ENCODE measurements around the gene COX4I1.

DNA sequence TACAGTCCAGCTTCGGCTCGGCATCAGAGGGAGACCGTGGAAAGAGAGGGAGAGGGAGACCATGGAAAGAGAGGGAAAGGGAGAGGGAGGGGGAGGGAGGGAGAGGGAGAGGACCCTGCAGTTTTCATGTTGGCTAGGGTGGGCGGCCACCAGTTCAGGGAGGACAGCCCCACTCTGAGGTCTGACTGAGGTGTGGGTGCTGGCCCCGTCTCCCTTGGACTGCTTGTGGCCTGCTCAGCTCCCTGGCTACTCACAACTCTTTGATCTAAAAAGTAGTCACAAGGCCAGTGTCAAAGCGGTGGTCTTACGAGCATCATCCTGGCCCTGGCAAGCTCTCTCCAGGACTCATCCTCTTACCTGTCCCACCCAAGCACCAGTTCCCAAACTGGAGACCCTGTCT is 9.4 kb downstream of the COX4I1 start:
- no peak for TF ChIP-seq POLR2A (IDR thresholded peaks at IDR 0.05; ENCODE audit: borderline replicate concordance, extremely low read depth, insufficient read depth, insufficient read length)
- TF ChIP-seq, protein P1, sequence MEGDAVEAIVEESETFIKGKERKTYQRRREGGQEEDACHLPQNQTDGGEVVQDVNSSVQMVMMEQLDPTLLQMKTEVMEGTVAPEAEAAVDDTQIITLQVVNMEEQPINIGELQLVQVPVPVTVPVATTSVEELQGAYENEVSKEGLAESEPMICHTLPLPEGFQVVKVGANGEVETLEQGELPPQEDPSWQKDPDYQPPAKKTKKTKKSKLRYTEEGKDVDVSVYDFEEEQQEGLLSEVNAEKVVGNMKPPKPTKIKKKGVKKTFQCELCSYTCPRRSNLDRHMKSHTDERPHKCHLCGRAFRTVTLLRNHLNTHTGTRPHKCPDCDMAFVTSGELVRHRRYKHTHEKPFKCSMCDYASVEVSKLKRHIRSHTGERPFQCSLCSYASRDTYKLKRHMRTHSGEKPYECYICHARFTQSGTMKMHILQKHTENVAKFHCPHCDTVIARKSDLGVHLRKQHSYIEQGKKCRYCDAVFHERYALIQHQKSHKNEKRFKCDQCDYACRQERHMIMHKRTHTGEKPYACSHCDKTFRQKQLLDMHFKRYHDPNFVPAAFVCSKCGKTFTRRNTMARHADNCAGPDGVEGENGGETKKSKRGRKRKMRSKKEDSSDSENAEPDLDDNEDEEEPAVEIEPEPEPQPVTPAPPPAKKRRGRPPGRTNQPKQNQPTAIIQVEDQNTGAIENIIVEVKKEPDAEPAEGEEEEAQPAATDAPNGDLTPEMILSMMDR (IDR thresholded peaks at IDR 0.05 in 2 of 3, conservative IDR thresholded peaks at IDR 0.05 in 1 of 3; ENCODE audit: borderline replicate concordance in 1 of 3, insufficient read depth in 1 of 3, low read depth in 2 of 3, low read length in 2 of 3), result no peak
- no peak for TF ChIP-seq ZFX (IDR thresholded peaks at IDR 0.05)
- TF ChIP-seq, protein P2, sequence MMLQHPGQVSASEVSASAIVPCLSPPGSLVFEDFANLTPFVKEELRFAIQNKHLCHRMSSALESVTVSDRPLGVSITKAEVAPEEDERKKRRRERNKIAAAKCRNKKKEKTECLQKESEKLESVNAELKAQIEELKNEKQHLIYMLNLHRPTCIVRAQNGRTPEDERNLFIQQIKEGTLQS (IDR thresholded peaks at IDR 0.05), result no peak
- no peak for TF ChIP-seq POLR2AphosphoS5 (IDR thresholded peaks at IDR 0.05; ENCODE audit: low read depth, low read length)
- no peak for TF ChIP-seq EZH2 (IDR thresholded peaks at IDR 0.05)
- TF ChIP-seq, protein P3, sequence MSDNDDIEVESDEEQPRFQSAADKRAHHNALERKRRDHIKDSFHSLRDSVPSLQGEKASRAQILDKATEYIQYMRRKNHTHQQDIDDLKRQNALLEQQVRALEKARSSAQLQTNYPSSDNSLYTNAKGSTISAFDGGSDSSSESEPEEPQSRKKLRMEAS (IDR thresholded peaks at IDR 0.05), result no peak
- no peak for TF ChIP-seq SIN3A (IDR thresholded peaks at IDR 0.05; ENCODE audit: low read depth)
- no peak for TF ChIP-seq CBX3 (IDR thresholded peaks at IDR 0.05; ENCODE audit: low read depth)
- TF ChIP-seq, protein P4, sequence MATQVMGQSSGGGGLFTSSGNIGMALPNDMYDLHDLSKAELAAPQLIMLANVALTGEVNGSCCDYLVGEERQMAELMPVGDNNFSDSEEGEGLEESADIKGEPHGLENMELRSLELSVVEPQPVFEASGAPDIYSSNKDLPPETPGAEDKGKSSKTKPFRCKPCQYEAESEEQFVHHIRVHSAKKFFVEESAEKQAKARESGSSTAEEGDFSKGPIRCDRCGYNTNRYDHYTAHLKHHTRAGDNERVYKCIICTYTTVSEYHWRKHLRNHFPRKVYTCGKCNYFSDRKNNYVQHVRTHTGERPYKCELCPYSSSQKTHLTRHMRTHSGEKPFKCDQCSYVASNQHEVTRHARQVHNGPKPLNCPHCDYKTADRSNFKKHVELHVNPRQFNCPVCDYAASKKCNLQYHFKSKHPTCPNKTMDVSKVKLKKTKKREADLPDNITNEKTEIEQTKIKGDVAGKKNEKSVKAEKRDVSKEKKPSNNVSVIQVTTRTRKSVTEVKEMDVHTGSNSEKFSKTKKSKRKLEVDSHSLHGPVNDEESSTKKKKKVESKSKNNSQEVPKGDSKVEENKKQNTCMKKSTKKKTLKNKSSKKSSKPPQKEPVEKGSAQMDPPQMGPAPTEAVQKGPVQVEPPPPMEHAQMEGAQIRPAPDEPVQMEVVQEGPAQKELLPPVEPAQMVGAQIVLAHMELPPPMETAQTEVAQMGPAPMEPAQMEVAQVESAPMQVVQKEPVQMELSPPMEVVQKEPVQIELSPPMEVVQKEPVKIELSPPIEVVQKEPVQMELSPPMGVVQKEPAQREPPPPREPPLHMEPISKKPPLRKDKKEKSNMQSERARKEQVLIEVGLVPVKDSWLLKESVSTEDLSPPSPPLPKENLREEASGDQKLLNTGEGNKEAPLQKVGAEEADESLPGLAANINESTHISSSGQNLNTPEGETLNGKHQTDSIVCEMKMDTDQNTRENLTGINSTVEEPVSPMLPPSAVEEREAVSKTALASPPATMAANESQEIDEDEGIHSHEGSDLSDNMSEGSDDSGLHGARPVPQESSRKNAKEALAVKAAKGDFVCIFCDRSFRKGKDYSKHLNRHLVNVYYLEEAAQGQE (IDR thresholded peaks at IDR 0.05; ENCODE audit: low read depth), result no peak
- no peak for TF ChIP-seq EZH2phosphoT487 (IDR thresholded peaks at IDR 0.05; ENCODE audit: borderline replicate concordance)

Data from HCT116 (cell line).